Left renal cortex interstitium (tissue), 4 donors: Measurements from ENCODE around the gene DGLUCY. TPM values are rescaled to one million over a fixed set of nuclear protein-coding genes. Genes with fewer than 3 reads are reported as not detected.
"Not testable (repeated sequence)": the region's sequence is repeated elsewhere in the genome, so short reads cannot be mapped to it uniquely, and the experiment has no call there.

ENCODE experiments used
- DNase-seq, 4 donors: peaks; one replicate each; pipeline ENCODE4 v3.0.0-alpha.2; 2013; ENCODE audit warnings: low read depth in 4 of 4, low spot score in 2 of 4, missing footprints in 1 of 4
- polyA plus RNA-seq, 4 donors: library from polyadenylated mRNA; unstranded; fragments of 120-200 nt; gene quantifications; one replicate each; pipeline ENCODE4 v1.2.1, GENCODE V29; 2013; ENCODE audit not compliant: insufficient read length in 4 of 4

The DGLUCY gene
- polyA plus RNA-seq, 4 donors = 60.1 to 85.2 (median 76.1) TPM

DNA sequence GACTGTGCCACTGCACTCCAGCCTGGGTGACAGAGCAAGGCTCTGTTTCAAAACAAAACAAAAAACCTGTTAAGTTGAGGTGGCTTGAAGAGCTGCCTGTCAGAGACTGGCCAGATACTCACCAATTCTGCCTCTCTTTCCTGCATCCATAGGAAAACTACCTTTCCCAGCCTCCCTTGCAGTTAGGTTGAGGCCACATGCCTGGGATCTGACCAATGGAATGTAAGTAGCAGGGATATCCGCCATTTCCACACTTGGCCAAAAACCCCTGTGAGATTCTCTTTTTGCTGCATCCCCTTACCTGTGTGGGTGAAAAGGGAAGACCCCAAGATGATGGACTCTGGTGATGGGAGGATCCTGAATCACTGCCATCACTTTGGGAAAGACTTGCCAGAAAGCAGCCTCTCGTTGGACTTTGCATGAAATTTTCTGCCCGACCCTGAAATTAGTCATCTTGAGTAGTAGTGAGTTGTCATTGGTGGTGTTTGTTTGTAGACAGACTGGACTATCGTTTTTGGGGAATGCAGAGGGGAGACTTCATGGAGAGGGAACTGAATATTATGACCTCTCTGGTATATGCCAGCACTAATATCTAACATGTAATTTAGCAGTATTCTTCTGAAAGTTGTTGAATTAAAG lies 116.6 kb downstream of the DGLUCY start:
- no peak for DNase-seq

DNA sequence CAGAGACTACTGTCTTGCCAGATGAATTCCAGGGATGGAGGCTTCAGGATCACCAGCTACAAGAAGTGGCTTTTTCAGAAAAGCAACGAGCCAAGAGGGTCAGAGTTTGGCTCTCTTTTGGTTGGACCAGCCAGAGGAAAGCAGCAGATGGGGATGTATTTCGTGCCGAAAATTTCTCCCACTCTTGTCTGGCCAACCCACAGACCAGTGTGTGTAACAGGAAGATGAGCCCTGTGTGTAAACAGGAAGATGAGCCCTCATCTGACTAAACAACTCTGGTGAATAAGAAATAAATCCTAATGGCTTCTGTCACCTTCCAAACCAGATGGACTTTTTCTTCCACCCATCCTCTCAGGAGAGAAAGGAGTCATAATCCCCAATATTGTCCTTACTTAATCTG lies 117.6 kb downstream of the DGLUCY start:
- no peak for DNase-seq

DNA sequence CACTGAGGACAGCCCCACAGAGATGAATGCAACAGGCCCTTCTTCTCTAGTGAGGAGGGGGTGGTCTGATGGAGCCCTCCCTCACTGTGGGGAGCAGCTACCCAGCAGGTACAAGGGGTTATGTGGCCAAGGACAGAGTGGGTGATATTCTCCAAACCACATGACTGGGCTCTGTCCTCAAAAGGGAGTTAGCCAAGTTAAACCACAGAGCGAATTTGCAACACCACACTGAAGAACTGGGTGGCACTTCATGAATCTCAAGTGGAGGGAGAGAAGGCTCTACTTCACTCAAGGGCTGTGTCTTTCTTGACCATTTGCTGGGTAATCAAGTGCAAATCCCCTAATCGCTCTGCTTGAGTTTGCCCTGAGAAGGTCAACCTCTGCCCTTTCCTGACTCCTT lies 118.2 kb downstream of the DGLUCY start:
- no peak for DNase-seq

DNA sequence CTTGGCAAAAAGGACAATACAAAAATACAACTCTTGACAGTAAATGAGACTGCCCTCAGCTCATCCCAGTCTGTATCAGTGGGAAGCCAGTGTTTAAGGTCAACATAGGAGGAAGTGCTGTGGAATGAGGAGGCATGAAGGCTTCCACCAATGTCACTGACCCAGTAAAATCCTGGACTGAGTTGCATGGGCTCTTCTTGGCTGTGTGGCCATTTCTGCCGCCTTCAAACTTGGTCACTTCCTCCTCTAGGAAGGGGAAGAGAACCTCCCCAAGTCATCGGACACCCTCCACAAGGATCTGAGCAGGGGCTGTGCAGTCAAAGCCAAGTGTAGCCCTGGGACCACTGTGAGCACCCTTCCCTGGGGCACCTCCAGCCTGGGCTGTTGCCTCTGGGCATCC lies 118.7 kb downstream of the DGLUCY start:
- DNase-seq = no peak

DNA sequence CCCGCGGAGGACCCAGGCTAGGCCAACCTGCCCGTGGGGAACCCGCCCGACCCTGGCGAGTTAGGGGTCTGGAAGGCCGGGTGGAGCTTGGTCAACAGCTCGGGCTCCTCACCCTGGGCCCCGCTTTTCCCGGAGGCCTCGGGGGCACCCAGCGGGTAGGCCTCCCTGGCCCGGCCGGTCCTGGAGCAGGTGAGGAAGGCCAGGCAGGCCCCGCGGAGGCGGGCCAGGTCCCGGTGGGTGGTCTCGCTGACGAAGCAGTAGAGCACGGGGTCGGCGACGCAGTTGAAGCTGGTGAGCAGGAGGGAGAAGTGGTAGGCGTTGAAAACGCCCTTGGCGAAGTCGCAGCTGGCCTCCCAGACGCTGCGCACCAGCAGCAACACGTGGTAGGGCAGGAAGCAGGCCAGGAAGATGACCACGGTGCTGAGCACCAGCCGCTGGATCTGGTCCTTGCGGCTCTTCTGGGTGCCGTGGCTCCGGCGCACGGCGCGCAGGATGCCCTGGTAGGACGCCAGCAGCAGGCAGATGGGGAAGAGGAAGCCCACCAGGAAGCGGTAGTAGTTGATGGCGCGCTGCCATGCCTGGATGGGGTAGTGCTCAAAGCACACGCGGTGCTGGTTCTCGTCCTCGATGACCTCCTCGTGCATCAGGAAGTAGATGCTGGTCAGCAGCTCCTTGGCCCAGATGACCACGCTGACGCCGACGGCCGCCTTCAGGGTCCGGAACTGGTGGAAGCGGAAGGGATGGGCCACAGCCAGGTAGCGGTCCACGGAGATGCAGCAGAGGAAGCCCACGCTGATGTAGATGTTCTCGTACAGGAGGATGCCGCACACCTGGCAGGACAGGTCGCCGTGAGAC lies 120.3 kb downstream of the DGLUCY start:
- no peak for DNase-seq

DNA sequence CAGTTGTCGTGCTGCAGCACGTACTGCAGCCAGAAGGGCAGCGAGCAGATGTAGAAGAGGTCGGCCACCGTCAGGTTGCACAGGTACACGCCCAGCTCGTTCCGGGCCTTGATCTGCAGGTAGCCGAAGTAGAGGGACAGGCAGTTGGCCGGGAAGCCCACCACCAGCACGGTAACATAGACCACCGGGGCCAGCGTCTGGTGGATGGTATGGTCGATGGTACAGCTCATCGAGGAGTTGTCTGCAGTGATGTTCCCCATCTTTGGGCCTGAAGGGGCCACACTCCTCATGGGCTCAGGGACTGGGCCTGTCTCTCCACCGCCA lies 120.9 kb downstream of the DGLUCY start:
- no peak for DNase-seq

DNA sequence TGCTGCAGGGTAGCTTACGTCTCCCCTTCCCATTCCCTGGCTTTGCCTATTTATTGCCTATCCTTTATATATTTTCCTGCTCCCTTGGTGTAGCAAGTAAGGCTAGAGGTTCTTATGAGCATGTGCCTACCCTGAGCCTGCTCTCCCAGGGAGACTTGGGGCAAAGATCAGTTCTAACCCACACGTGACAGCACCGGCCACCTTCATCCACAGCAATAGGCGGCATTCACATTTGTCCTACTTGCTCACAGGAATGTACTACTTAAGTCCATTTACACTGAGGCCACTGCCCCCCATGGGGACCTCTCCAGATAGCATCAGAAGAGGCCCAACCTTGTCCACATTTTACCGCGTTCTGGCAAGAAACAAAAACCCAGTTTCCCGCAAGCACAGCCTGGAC lies 122.0 kb downstream of the DGLUCY start:
- no peak for DNase-seq

DNA sequence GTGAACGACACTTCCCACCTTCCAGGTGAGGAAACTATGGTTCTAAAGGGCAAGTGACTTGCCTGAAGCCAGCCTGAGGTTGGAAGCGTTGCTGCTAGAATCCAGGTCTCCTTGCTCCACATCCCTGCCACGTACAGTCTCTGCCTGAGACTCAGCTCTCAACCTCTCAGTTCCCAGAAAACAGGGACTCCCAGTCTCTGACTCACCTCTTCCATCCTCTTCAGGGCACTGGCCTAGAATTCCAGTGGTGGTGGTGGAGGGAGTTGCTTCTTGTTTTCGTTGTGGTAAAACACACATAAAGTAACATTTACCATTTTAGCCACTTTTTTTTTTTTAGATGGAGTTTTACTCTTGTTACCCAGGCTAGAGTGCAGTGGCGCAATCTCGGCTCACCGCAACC lies 123.3 kb downstream of the DGLUCY start:
- no peak for DNase-seq

DNA sequence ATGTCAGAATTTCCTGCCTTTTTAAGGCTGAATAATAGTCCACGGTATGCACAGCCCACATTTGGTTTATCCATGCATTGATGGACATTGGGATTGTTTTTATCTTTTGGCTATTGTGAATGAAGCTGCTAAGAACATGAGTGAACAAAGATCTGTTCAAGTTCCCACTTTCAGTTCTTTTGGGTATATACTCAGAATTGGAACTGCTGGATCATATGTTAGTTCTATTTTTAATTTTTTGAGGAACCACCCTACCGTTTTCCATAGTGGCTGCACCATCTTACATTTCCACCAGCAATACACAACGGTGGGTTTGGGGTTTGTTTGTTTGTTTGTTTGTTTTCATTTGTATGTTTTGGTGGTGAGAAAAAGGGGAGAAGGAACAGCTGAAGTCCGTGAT lies 124.2 kb downstream of the DGLUCY start:
- DNase-seq = no peak

DNA sequence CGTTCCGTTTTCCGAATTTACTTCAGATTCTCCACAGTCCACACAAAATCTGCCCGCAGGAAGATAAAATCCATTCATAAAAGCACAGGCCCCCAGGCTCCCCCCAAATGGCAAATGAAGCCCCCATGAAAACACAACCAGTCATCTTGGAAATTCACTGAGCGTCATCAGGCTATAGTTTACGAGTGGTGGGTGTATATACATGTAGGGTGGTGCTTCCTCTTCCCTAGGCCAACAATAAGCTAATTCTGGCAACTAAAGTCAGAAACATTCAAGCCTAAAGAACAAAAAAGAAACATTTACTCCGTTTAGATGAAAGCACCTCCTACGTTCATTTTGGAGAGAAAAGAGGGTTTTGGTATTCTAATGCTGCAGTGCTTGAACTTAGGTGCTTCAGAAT lies 124.8 kb downstream of the DGLUCY start:
- DNase-seq = no peak

DNA sequence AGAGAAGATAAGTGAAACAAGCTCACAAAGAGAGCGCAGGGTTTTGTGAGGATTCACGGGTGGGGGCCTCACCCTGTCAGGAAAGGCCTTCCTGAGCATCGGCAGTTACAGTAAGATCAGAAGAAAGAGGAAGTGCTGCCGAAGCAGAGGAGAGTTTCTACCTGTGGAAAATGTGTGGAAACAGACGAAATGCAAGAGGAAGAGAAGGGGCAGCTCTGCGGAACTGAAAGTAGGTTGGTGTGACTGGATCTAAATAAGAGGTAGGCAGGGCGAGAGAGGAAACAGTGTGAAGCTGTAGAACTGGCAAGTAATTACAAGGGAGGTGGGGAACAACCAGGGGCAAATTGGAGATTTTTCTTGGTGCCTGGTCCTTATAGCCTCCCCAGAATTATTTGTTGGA lies 128.0 kb downstream of the DGLUCY start:
- no peak for DNase-seq

DNA sequence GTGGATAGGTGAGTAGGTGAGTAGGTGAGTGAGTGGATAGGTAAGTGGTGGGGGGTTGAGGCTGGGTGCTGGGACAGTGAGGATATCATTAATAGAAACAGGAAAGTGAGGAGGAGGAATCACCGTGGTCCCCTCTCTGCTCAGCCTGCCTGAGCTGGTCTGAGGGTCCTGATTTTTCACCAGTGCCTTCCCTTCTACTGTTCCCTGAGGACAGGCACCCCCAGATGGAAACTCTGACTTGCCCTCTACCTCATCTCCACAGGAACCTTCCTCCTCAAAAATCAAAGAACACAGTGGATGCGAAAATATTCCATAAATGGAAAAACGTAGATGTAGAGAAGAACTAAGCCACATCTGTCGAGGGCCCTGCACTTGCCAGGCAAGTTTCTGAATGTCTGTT lies 128.8 kb downstream of the DGLUCY start:
- DNase-seq = no peak

DNA sequence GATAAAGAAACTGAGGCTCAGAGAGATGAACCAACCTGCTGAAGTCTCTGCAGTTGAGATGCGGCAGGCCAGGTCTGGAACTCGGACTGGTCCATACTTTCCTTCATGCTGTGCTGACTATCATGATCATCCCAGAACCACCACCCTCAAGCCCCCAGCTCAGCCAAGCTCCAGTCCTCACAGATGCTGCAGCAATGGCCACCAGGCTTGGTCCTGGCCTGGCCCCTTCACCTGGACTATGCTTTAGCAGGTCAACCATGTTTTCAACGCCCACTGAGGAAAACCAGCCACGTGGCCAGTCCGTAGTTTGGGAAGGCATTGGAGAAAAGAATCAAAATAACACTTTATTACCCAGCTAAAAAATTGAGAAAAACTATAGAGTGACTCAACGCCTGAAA lies 129.2 kb downstream of the DGLUCY start:
- DNase-seq = no peak

DNA sequence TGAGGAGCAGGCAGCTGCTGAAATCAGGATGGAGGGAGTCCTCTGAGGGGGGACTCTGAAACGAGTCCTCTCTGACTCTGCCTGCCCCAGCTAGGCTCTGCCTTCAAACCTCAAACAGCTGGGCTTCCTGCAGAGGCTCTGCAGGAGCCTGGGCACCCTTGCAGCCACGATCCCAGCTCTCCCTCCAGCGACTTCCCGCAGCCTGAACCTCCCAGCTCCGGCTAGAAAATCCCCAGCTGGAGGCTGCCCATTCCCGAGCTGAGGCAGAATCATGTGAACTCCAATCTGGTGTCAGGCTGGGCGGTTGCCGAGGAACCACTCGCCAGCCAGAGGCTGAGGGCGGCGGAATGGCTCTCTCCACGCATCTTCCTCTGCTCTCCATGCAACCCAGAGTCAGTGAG lies 130.6 kb downstream of the DGLUCY start, which contains the start of gene GPR68:
GPR68 (minus strand) TSS at position 204 of the 401 bp plus-strand sequence. CDS start 9,654 bp downstream, outside the sequence.
- DNase-seq = no peak

DNA sequence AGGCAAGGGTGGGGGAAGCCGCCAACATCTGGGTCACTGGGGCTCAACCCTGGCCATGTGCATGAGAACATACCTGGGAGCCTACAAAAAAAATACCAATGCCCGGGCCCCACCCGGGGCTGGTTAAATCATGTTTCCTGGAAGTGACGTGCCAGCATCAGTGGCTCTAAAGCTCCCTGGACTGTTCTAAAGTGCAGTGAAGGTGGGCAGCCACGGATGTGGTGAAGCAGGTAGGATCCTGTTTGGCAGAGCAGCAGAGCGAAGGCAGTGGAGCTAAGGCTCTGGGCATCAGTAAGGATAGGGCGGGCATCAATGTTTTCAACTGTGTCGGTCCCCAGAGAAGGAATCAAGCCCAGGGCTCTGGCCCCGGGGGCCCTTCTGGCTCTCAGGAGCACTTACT lies 131.2 kb downstream of the DGLUCY start:
- no peak for DNase-seq

DNA sequence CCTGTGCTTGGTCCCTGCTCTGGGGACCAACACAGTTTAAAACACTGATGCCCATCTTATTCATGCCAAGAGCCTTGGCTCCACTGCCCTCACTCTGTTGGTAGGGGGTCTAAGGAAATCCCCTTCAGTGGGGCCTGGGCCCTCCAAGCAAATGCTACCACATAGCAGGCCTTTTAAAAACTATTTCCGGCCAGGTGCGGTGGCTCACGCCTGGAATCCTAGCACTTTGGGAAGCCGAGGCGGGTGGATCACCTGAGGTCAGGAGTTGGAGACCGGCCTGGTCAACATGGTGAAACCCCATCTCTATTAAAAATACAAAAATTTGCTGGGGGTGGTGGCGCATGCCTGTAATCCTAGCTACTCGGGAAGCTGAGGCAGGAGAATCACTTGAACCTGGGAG lies 131.7 kb downstream of the DGLUCY start:
- not testable (repeated sequence) for DNase-seq

DNA sequence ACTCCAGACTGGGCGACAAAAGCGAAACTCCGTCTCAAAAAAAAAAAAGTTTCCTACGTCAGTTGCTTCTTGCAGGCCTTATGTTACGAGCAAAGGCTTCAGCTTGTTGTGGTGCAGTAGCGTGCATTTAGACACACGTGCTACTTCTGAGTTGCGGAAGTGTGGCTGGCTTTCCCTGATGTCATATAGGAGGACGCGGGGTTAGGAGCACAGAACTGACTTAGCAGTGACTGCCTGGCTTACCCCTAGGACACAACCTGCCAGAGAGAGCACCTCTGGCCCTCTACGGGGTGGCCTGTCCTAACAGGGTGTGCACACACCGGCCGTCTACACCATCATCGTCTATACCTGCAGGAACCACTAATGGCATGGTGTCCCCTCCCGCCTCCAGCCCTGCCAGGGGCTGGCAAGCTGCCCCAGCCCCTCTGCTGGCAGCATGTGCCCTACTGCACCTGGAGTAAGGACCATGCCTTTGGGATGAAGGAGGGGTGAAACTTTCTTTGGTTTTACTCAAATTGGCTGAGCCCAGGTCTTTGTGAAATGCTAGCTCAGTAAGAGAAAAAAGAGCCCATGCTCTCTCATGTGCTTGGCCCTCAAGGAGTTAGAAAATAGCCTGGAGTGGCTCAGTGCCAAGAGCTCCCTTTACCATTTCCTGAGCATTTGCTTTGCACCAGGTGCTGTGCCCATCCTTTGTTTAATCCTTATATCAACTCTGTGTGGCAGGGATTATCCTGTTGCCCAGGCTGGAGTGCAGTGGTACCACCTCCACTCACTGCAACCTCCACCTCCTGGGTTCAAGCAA lies 132.4 kb downstream of the DGLUCY start:
- DNase-seq = no peak

DNA sequence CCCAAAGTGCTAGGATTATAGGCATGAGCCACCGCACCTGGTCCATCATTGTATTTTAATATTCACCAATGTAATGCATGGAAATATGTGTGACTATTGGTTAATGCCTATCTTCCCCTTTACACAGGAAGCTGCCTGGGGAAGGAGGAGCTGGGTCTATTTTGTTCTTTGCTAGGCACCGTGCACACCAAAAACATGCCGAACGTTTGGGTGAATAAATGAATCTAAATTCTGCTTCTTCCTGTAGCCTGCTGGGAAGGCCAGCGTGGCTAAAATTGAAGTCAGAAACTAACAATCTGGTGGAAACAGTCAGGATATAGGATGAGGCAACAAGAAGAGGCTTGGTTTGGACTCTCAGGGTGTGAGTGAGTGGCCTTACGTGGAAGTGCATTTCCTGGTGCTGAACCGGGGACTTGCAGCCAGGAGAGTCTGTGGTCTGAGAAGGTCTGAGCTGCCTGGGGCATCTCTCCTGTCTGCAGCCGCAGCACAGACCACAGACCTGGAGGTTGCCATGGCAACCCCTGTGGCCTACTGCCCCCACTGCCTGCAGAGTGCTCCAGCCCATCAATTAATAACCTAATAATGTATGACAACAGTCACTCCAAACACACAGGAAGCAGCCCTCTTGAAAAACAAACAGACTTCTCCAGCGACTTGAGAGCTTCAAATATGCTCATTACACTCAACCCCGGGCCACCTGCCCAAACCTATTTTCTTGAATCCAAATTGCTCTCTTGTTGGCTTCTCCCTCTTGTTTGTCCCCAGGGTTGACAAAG lies 136.2 kb downstream of the DGLUCY start:
- no peak for DNase-seq

DNA sequence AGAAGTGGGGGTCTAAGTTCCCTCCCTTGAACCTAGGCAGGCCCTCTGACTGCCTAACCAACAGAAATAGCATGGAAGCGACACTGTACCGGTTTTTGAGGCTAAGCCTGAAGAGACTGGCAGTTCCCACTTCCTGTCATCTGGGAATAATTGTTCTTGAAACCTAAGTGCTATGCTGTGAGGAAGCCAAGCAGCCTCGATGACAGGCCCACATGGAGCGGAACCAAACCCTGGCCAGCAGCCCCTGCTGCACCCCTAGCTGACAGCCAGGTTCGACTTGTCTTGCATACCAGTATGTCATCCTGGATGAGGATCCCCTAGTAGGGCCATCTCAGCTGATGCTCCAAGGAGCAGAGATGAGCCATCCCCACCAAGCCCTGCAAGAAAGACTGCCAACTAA lies 137.0 kb downstream of the DGLUCY start:
- DNase-seq = no peak

DNA sequence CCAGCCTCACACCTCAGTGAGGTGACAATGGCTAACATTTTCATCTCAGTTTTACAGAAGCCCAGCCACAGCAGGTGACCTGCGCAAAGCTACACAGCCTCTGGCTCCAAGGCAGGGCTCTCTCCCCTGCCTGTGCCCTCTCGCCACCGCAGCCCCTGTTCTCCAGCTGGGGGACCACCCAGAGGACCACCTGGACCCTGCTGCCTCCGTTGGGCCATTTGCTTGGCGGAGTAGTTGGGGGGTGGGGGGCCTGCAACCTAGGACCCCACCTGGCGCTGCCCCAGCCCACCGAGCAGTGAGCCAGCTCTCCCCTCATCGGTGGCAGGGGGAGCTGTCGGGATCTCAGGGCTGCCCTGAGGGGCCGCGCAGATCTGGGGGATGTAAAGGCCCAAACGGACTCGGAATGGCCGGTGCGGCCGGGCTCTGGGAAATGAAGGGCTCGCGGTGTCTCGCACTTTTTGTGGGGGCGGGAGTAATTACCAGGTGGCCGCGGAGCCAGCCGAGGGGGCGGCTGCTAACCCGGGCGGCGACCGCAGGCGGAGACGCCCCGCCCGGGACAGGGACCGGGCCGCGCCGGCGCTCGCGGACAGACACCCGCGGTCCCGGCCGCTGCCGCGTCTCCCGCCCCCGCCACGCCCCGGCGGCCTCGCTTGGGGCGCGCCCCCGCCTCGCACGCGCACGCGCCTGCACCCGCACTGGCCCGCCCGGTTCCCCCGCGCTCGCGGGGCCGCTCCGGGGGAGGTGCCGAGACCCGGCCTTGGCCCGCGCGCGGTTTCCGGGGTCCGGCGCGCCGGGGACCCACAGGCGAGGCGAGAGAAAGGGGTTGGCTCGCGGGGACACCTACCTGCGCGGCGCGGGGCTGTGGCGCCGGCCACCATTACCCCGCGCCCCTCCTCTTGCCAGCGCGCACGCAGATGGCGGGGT lies 139.3 kb downstream of the DGLUCY start:
- DNase-seq = no peak
